HG03432 (cell line): ENCODE results near the gene STXBP2.

ENCODE experiments used
- ATAC-seq: cut with Tn5 transposase; IDR thresholded peaks from one replicate; pipeline ENCODE4 v1.9.1; 2021; ENCODE audit warnings: mild to moderate bottlenecking, moderate library complexity; ENCODE audit not compliant: unreplicated experiment

Gene STXBP2

GRCh38 chr19:7612282-7613274 is 24.3 kb upstream of the STXBP2 start:
- no peak for ATAC-seq

- no peak for ATAC-seq
These were observed 21.8 kb upstream of the STXBP2 start for GRCh38 chr19:7614859-7615741.

GRCh38 chr19:7617172-7617571 is 19.7 kb upstream of the STXBP2 start:
- ATAC-seq = no peak

- ATAC-seq = no peak
These were observed 19.2 kb upstream of the STXBP2 start for GRCh38 chr19:7617735-7618134.

- ATAC-seq = no peak
These were observed 18.6 kb upstream of the STXBP2 start for GRCh38 chr19:7618348-7618747.

- no peak for ATAC-seq
These were observed 18.0 kb upstream of the STXBP2 start for GRCh38 chr19:7618771-7619510.

- ATAC-seq = no peak
These were observed 17.1 kb upstream of the STXBP2 start for GRCh38 chr19:7619671-7620441.

GRCh38 chr19:7620442-7621412 is 16.2 kb upstream of the STXBP2 start:
- no peak for ATAC-seq

GRCh38 chr19:7622933-7623685 is 13.8 kb upstream of the STXBP2 start:
- no peak for ATAC-seq

GRCh38 chr19:7623725-7624603 is 12.9 kb upstream of the STXBP2 start:
- no peak for ATAC-seq

- ATAC-seq = no peak
These were observed 12.1 kb upstream of the STXBP2 start for GRCh38 chr19:7624810-7625209.

- ATAC-seq = no peak
These were observed 11.0 kb upstream of the STXBP2 start for GRCh38 chr19:7625763-7626372.

- no peak for ATAC-seq
These were observed 9.7 kb upstream of the STXBP2 start for GRCh38 chr19:7627166-7627565.

- ATAC-seq = no peak
These were observed 8.2 kb upstream of the STXBP2 start for GRCh38 chr19:7628589-7629311.

- peak; percentile 79 for ATAC-seq
These were observed 7.4 kb upstream of the STXBP2 start, which contains the start of the genes PET100 and XAB2 for GRCh38 chr19:7629347-7630054. PET100 (plus strand) TSS chr19:7629793; CDS start chr19:7629834, 41 bp downstream. XAB2 (minus strand) TSS chr19:7629545; CDS start chr19:7629527, 18 bp downstream.
